ENCODE measurements around the gene GPR158. TPM values are rescaled to one million over a fixed set of nuclear protein-coding genes. Genes with fewer than 3 reads are reported as not detected.

The GPR158 gene
- total RNA-seq, 1 experiment from 2014 or later, result 0.24 TPM

DNA sequence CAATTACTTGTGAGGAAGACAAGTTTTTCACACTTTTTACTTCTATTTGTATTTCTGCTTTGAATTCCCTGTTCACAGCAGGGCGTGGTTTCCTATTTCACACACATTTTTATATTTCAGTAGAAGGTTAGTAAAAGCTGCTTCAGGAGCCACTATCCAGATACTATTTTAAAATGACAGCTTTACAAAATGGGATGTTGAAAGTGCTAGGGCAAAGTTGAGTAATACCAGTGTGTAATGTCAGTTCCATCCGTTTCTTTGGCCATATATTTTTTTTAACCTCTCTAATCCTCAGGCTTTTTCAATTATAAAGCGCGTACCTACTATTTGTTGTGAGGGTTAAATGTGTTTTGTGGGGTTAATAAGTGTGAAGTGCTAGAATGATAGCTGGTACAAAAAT lies 276.6 kb downstream of the GPR158 start:
- Histone ChIP-seq H2AK5ac (ENCODE audit: insufficient read length, low read length) (no peak overlapping the region), H3K18ac (ENCODE audit: insufficient read length, low read depth, low read length) (no peak overlapping the region), H3K4me1 (ENCODE audit: insufficient read depth, low read length) (no peaks in the 10 kb centered on the region), H3K4ac (ENCODE audit: low read depth, low read length) (no peak overlapping the region), H2BK5ac (ENCODE audit: insufficient read length, low read length) (no peak overlapping the region), H3K27me3 (ENCODE audit: insufficient read depth, low read length) (no peaks in the 10 kb centered on the region), H4K91ac (ENCODE audit: insufficient read length, low read depth, low read length) (no peak overlapping the region), H4K20me1 (ENCODE audit: control insufficient read depth, insufficient read depth, insufficient read length) (no peaks in the 10 kb centered on the region), H3K9ac (ENCODE audit: extremely low read depth, insufficient read length, low read length) (no peak overlapping the region), H4K8ac (replicated peaks; ENCODE audit: insufficient read length, low read depth, low read length) (no peak overlapping the region), H3K27ac (ENCODE audit: insufficient read length, low read depth, low read length) (no peak overlapping the region), H3K23ac (ENCODE audit: insufficient read length, low read depth, low read length) (no peak overlapping the region), H2BK20ac (ENCODE audit: low read depth, low read length, poor library complexity, severe bottlenecking) (no peak overlapping the region), H3K23me2 (ENCODE audit: insufficient read length, low read depth, low read length, poor library complexity, severe bottlenecking) (no peaks in the 10 kb centered on the region), H2BK15ac (ENCODE audit: low read depth, low read length) (no peak overlapping the region), H3K79me2 (ENCODE audit: insufficient read depth, low read length) (no peaks in the 10 kb centered on the region), H4K5ac (ENCODE audit: insufficient read length, low read depth, low read length) (no peak overlapping the region), H2AFZ (ENCODE audit: low read length) (no peak overlapping the region), H2BK120ac (ENCODE audit: low read depth, low read length, poor library complexity, severe bottlenecking) (no peak overlapping the region), H2BK12ac (ENCODE audit: insufficient read length, low read depth, low read length) (no peak overlapping the region), H3K56ac (ENCODE audit: insufficient read length, low read depth, low read length) (no peak overlapping the region), H3T11ph (ENCODE audit: low read length) (no peak overlapping the region), H3K79me1 (ENCODE audit: insufficient read depth, low read depth, low read length, poor library complexity, severe bottlenecking) (no peaks in the 10 kb centered on the region), H3K9me3 (ENCODE audit: control insufficient read depth, low read depth, low read length) (no peaks in the 10 kb centered on the region), H3K14ac (ENCODE audit: insufficient read depth, low read length) (no peak overlapping the region), H3K4me2 (ENCODE audit: insufficient read depth, insufficient read length, low read length) (no peak overlapping the region)
- Mint-ChIP-seq H3K36me3 (ENCODE audit: insufficient read depth in 1 of 3, low read depth in 3 of 3) (peaks cover 3 to 7% (median 7%) of the 10 kb centered on the region in 3 experiments), H3K9me3 (peaks cover 13 to 17% of the 10 kb centered on the region in 2 experiments), H3K27ac (no peak overlapping the region), H3K4me3 (no peak overlapping the region), H3K4me1 (peaks cover 19 to 24% of the 10 kb centered on the region in 2 experiments), H3K27me3 (ENCODE audit: low read depth) (no peaks in the 10 kb centered on the region)
- no peak for DNase-seq
- TF ChIP-seq, protein P1, sequence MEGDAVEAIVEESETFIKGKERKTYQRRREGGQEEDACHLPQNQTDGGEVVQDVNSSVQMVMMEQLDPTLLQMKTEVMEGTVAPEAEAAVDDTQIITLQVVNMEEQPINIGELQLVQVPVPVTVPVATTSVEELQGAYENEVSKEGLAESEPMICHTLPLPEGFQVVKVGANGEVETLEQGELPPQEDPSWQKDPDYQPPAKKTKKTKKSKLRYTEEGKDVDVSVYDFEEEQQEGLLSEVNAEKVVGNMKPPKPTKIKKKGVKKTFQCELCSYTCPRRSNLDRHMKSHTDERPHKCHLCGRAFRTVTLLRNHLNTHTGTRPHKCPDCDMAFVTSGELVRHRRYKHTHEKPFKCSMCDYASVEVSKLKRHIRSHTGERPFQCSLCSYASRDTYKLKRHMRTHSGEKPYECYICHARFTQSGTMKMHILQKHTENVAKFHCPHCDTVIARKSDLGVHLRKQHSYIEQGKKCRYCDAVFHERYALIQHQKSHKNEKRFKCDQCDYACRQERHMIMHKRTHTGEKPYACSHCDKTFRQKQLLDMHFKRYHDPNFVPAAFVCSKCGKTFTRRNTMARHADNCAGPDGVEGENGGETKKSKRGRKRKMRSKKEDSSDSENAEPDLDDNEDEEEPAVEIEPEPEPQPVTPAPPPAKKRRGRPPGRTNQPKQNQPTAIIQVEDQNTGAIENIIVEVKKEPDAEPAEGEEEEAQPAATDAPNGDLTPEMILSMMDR (conservative IDR thresholded peaks at IDR 0.05), result no peak
- WGBS (ENCODE audit: extremely low coverage, insufficient read length, low lambda C conversion rate), result no CpG with 5 or more reads among the region's 4 CpGs
